Endodermal cell (in vitro differentiated cells): ENCODE results near the gene SIGLEC14. TPM values are rescaled to one million over a fixed set of nuclear protein-coding genes. Genes with fewer than 3 reads are reported as not detected.

Experiments
- DNase-seq: peaks from one replicate; pipeline ENCODE4 v3.0.0-alpha.2; 2017
- H3K27ac ChIP-seq: 2 replicates; pipeline ENCODE4 v1.5.1; 2013; ENCODE audit warnings: mild to moderate bottlenecking, low read depth, low read length, moderate library complexity
- H3K27me3 ChIP-seq: 2 replicates; pipeline ENCODE4 v1.6.1; 2013; ENCODE audit warnings: mild to moderate bottlenecking, low read length, moderate library complexity; ENCODE audit not compliant: insufficient read depth, control insufficient read depth, poor library complexity, severe bottlenecking
- H3K36me3 ChIP-seq: 2 replicates; pipeline ENCODE4 v1.7.0; 2013; ENCODE audit warnings: mild to moderate bottlenecking, low read length, moderate library complexity; ENCODE audit not compliant: control insufficient read depth, insufficient read depth
- H3K4me1 ChIP-seq: one replicate; pipeline ENCODE4 v1.7.0; 2013; ENCODE audit warnings: low read length; ENCODE audit not compliant: control insufficient read depth, insufficient read depth
- H3K4me3 ChIP-seq: 2 replicates; pipeline ENCODE4 v1.5.1; 2013; ENCODE audit warnings: mild to moderate bottlenecking, low read length, moderate library complexity
- H3K9ac ChIP-seq: 2 replicates; pipeline ENCODE4 v1.6.1; 2013; ENCODE audit warnings: mild to moderate bottlenecking, low read length, moderate library complexity; ENCODE audit not compliant: poor library complexity, severe bottlenecking; ENCODE audit errors: extremely low read depth
- H3K9me3 ChIP-seq: 2 replicates; pipeline ENCODE4 v1.6.1; 2013; ENCODE audit warnings: mild to moderate bottlenecking, low read length, moderate library complexity; ENCODE audit not compliant: control insufficient read depth
- H3K27ac Mint-ChIP-seq: 2 replicates; pipeline ENCODE4 v1.8.0; 2020; ENCODE audit warnings: mixed read lengths
- H3K27me3 Mint-ChIP-seq: 2 replicates; pipeline ENCODE4 v1.8.0; 2021; ENCODE audit warnings: mild to moderate bottlenecking, mixed read lengths; ENCODE audit not compliant: insufficient read depth
- H3K36me3 Mint-ChIP-seq: 2 replicates; pipeline ENCODE4 v1.8.0; 2020; ENCODE audit warnings: low read depth, mixed read lengths
- H3K4me1 Mint-ChIP-seq: 2 replicates; pipeline ENCODE4 v1.8.0; 2020; ENCODE audit warnings: mixed read lengths
- H3K4me3 Mint-ChIP-seq: 2 replicates; pipeline ENCODE4 v1.8.0; 2020; ENCODE audit warnings: mild to moderate bottlenecking, moderate library complexity, mixed read lengths
- H3K9me3 Mint-ChIP-seq: 2 replicates; pipeline ENCODE4 v1.8.0; 2020; ENCODE audit warnings: mild to moderate bottlenecking, mixed read lengths
- WGBS, 2 experiments: methylation state at CpG; one replicate each; pipeline versions ENCODE4 v1.1.5 to v1.1.7; 2013; ENCODE audit warnings: missing lambda C conversion rate in 2 of 2, mixed read lengths in 1 of 2; ENCODE audit not compliant: insufficient coverage in 1 of 2, insufficient read length in 1 of 2; 5-methylcytosine and 5-hydroxymethylcytosine counted together
- total RNA-seq, 2 donors: library from RNA; stranded (reverse); fragmentation: NEBNext Ultra II Directional in 1 of 2; extraction: Animal tissue kit (Norgen Biotek cat#: 25700) in 1 of 2; gene quantifications; 2 replicates in 1 of 2; 3 replicates in 1 of 2; pipeline ENCODE4 v1.2.1, GENCODE V29; 2021
- TF ChIP-seq, protein P1 (sequence below): fragments of 200-600 bp; sonication (generic); conservative IDR thresholded peaks from 2 replicates; pipeline ENCODE4 v1.5.0; 2021; ENCODE audit warnings: antibody characterized with exemption, mild to moderate bottlenecking

Gene SIGLEC14
- total RNA-seq, 2 donors from 2014 or later, result not detected

DNA sequence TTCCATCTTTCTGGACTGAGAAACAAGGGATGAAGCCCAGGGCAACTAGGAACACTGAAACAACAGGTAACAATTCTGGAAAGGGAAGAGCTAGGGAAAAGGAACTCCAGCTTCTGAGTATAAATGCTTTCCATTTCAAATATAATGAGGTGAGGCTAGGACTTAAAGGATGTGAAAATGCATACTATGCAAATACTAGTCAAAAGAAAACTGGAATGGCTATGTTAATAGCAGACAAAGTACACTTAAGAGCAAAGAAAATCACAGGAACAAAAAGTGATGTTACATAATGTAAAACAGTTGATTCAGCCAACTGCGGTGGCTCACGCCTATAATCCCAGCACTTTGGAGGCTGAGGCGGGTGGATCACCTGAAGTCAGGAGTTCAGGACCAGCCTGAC, 6.2 kb downstream of the SIGLEC14 start:
- no peak overlapping the region for H3K4me3 ChIP-seq
- Mint-ChIP-seq H3K4me3 (no peak overlapping the region), H3K9me3 (peaks cover 23% of the 10 kb centered on the region), H3K36me3 (no peaks in the 10 kb centered on the region), H3K4me1 (no peaks in the 10 kb centered on the region), H3K27me3 (peaks cover 14% of the 10 kb centered on the region), H3K27ac (no peak overlapping the region)
- TF ChIP-seq, protein P1, sequence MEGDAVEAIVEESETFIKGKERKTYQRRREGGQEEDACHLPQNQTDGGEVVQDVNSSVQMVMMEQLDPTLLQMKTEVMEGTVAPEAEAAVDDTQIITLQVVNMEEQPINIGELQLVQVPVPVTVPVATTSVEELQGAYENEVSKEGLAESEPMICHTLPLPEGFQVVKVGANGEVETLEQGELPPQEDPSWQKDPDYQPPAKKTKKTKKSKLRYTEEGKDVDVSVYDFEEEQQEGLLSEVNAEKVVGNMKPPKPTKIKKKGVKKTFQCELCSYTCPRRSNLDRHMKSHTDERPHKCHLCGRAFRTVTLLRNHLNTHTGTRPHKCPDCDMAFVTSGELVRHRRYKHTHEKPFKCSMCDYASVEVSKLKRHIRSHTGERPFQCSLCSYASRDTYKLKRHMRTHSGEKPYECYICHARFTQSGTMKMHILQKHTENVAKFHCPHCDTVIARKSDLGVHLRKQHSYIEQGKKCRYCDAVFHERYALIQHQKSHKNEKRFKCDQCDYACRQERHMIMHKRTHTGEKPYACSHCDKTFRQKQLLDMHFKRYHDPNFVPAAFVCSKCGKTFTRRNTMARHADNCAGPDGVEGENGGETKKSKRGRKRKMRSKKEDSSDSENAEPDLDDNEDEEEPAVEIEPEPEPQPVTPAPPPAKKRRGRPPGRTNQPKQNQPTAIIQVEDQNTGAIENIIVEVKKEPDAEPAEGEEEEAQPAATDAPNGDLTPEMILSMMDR, result no peak
- H3K27me3 ChIP-seq, result no peaks in the 10 kb centered on the region
- H3K27ac ChIP-seq, result no peak overlapping the region
- H3K9me3 ChIP-seq, result peaks cover 8% of the 10 kb centered on the region
- WGBS, 2 experiments, result 89% methylated on average over 3 of the region's 3 CpGs; no CpG with 5 or more reads in 1 of the 2 experiments
- no peaks in the 10 kb centered on the region for H3K4me1 ChIP-seq
- H3K36me3 ChIP-seq, result no peaks in the 10 kb centered on the region
- H3K9ac ChIP-seq, result no peak overlapping the region
- no peak for DNase-seq

DNA sequence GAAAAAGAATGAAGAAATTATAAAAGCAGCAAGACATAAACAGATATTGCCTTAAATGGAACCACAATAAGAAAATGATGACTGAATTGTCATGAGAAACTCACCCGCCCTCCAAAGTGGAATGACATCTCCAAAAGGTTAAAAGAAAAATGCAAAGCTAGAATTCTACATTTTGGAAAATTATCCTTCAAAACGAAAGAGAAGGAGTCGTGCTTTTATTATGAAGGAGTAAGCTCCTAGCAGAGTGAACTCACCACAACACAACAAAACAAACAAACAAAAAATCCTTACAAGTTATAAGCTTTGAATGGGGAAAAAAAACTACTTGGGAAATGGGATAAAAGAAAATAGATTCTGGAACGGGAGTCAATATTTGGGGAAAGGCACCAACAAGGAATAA, 6.7 kb downstream of the SIGLEC14 start:
- H3K27me3 ChIP-seq, result no peaks in the 10 kb centered on the region
- no peak overlapping the region for H3K27ac Mint-ChIP-seq
- peaks cover 8% of the 10 kb centered on the region for H3K9me3 ChIP-seq
- H3K27ac ChIP-seq, result no peak overlapping the region
- no peak overlapping the region for H3K9ac ChIP-seq
- H3K4me3 Mint-ChIP-seq, result no peak overlapping the region
- no peaks in the 10 kb centered on the region for H3K36me3 ChIP-seq
- no peak overlapping the region for H3K4me3 ChIP-seq
- TF ChIP-seq, protein P1, result no peak
- peaks cover 24% of the 10 kb centered on the region for H3K9me3 Mint-ChIP-seq
- WGBS, 2 experiments, result 55% methylated on average over 1 of the region's 4 CpGs; no CpG with 5 or more reads in 1 of the 2 experiments
- H3K27me3 Mint-ChIP-seq, result peaks cover 10% of the 10 kb centered on the region
- H3K36me3 Mint-ChIP-seq, result no peaks in the 10 kb centered on the region
- H3K4me1 Mint-ChIP-seq, result no peaks in the 10 kb centered on the region
- no peak for DNase-seq
- no peaks in the 10 kb centered on the region for H3K4me1 ChIP-seq

DNA sequence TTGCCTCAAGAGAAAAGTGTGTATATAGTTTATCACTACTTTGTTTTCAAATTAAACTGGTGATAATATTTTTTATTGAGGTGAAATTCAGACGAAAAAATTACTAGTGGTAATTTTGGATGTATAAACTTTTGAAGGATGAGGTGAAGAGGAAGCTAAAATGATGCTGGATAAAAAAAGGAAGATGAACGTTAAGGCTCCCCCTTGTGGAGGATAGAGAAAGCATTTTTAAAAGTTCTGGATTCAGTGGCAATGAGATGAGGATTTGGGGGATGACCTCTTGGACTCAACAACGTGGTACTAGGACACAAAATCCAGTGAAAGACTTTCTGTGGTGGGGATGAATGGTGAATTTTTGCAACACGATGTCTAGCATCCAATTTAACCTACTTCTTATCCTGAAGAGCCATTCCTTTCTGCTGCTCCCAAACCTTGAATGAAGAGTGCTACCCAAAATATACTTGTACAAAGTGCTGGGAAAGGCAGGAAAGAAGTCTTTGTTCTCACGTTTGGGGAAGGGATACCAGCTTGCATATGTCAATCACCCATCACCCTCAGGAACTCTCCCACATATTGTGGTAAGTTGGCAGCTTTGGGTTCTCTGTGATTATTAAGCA, 9.2 kb downstream of the SIGLEC14 start:
- Histone ChIP-seq H3K4me3 (no peak overlapping the region), H3K9ac (no peak overlapping the region), H3K27ac (no peak overlapping the region), H3K36me3 (no peaks in the 10 kb centered on the region), H3K27me3 (no peaks in the 10 kb centered on the region), H3K4me1 (no peaks in the 10 kb centered on the region), H3K9me3 (peaks cover 8% of the 10 kb centered on the region)
- Mint-ChIP-seq H3K9me3 (peaks cover 32% of the 10 kb centered on the region), H3K4me1 (no peaks in the 10 kb centered on the region), H3K4me3 (no peak overlapping the region), H3K36me3 (no peaks in the 10 kb centered on the region), H3K27me3 (peaks cover 2% of the 10 kb centered on the region), H3K27ac (no peak overlapping the region)
- no peak for DNase-seq
- TF ChIP-seq, protein P1, result peak; percentile 72
- WGBS, 2 experiments, result 0 to 9% methylated on average over 1 to 3 of the region's 5 CpGs
